Left renal pelvis (tissue), 4 donors: ENCODE measurements around the gene USP6. TPM values are rescaled to one million over a fixed set of nuclear protein-coding genes. Genes with fewer than 3 reads are reported as not detected.
"Not testable (repeated sequence)": the region's sequence is repeated elsewhere in the genome, so short reads cannot be mapped to it uniquely, and the experiment has no call there.

Source experiments
- DNase-seq, 4 donors: peaks; one replicate each; pipeline ENCODE4 v3.0.0-alpha.2; 2013; ENCODE audit warnings: low read depth in 4 of 4, low spot score in 3 of 4
- polyA plus RNA-seq, 4 donors: library from polyadenylated mRNA; unstranded; fragments of 120-200 nt; gene quantifications; one replicate each; pipeline ENCODE4 v1.2.1, GENCODE V29; 2013; ENCODE audit not compliant: insufficient read length in 4 of 4

USP6 gene
- polyA plus RNA-seq, 4 donors: 1.9 to 12.2 (median 4.0) TPM

DNA sequence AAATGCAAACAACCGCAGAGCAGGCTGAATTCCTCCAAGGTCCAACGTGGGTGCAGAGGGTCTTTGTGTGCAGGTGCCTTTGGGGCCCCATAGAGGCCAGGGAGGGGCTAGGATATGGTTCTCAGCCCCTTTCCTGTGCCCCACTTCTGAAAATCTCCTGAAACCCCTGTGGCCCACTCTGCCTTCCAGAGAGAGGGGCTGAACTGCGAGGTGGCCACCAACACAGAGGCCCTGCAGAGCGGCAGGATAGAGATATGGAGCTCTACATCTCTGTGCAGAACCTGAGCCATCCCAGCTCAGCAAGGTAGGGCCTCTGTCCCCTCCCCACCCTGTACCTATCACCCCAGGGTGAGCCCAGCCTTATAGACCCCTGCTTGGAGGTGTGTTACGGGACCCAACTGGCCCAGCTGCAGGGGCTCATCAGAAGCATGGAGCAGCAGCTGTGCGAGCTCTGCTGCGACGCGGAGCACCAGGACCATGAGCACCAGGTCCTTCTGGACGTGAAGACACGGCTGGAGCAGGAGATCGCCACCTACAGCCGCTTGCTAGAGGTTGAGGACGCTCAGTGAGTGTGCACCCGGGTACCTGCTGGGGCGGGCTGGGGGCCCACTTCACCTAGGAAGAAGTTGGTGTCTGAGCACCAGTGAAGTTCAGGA lies 5.5 kb downstream of the USP6 start:
- no peak for DNase-seq

DNA sequence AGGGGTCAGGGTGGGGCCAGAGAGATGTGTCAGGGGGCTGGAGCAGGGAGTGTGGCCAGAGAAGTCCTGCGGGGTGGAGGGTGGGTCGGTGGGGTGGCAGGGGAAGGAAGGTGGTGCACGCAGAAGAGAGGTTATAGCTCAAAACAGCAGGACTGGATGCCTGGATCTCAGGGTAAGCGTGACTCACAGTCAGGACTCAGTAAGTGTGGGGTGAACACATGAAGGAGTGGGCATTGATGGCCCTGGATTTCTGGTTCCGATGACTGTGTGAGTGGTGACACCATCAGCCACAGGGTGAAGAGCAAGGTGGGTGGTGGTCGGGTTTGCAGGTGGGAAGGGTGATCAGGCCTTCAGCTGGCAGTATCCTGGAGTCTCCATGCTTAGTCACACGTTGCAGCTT lies 6.2 kb downstream of the USP6 start:
- not testable (repeated sequence) for DNase-seq

DNA sequence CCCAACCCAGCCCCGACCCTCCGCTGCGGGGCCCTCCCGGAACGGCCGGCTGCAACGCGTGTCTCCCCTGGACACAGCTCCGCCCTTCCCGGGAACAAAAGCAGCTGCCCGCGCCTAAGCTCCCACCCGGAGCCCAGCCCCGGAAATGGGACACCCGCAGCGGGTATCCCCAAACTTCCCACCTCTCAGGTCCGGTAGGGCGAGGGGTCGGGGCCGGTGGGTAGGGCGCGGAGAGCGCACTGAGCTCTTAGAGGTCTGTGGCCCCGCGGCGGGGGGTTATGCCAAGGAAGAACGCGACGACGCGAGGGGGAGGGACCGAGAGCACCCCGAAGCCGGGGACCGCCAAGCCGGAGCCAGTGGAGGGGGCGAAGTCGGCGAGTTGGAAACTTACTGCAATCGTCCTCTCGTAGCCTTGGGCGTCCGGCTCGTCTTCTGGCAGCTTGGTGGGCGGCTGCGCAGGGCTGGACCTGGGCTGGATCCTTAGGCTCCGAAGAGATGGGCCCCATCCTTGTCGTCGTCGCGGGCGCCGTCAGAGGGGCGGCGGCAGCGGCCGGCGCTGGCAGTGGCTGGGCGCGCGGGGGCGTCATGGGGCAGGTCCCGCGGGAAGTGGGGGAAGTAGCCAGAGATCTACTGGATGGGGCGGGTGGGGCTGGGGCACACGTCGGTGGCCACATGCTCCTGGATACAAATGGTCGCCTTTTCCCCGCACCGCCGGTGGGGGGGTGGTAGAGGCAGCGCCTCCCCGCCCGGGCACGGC lies 6.9 kb downstream of the USP6 start:
- no peak for DNase-seq

GRCh38 chr17:5123343-5124124 lies 7.7 kb downstream of the USP6 start:
- DNase-seq: no peak

DNA sequence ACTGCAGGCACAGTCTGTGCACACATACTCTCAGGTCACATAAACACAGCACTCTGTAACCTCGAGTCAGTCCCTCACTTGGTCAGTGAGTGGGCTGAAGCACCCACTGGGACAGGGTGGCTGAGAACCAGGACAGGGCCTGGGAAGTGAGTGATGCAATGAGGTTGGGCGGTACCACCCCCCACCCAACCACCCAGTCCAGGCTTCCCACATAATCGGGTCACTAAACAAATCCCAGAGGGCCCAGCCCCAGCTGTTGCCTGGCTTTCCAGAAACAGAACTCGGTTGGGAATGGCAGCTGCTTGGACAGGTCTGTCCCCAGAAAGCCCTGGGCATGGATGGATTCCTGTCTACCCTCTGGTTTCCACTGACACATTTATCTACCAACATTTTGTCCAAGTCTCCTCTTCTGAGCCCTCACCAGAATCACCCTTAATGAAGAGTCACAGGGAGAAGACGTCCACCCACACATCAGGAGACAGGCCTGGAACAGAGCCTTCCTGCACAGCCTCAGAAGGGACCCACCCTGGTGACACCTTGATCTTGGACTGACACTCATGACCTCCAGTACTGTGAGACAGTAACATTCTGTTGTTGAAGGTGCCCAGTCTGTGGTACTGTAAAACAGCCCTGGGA lies 8.4 kb downstream of the USP6 start:
- DNase-seq: not testable (repeated sequence)

DNA sequence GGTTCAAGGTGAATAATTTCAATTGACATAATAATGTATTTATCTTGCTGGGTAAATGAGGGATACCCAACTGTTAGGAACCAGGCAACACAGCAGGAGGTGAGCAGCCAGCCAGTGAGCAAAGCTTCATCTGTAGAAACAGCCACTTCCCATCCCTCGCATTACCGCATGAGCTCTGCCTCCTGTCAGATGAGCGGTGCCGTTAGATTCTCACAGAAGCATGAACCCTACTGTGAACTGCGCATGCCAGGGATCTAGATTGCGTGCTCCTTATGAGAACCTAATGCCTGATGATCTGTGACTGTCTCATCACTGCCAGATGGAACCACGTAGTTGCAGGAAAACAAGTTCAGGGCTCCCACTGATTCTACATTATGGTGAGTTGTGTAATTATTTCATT lies 9.1 kb downstream of the USP6 start:
- DNase-seq: not testable (repeated sequence)

GRCh38 chr17:5126719-5127488 lies 11.1 kb downstream of the USP6 start:
- DNase-seq: no peak

DNA sequence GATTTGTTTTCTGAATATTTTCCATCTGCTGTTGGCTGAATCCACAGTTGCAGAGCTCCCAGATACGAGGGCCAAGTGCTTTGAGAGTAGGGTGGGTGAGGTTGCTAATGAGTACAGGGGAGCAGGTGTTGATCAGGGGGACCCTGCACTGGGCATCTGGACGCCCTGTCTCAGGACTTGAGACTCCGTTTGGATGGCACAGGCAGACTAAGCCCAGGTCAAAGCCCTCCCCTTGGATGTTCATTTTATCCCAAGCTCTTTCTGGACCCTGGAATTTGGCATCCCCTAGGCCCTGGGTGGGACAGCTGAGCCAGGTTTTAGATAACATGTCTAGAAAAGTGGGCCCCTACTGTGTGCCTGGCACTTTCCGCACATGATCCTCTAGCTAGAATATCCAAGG lies 12.1 kb downstream of the USP6 start:
- DNase-seq: no peak

GRCh38 chr17:5128387-5128786 lies 12.6 kb downstream of the USP6 start:
- not testable (repeated sequence) for DNase-seq

DNA sequence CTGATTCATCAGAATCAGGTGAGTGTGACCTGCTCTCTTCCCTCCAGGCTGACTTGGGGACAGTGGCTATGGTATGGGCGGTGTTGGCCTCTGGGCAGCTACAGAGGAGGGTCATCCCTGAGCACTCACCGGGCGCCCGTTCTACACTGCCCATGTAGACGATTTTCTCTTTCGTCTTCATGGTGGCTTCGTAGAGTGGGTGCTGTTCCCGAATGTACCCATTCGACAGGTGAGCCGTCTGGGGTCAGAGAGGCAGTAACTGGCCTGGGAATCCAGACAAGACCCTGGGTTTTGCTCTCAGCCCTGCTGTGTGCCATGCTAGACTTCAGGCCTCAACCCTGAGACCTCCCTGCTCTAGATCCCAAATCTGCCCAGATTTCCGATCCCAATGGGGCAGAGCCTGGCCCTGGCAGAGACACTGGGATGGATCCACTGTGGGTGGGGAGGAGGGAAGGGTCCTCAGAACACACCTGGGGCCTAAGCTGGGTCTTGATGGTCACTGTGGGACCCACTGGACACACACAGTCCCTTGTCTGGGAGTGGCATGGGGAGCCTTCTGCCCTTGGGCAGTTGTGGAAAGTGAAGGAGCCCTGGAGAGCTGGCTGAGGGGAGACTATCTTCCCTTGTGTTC lies 13.2 kb downstream of the USP6 start:
- no peak for DNase-seq

DNA sequence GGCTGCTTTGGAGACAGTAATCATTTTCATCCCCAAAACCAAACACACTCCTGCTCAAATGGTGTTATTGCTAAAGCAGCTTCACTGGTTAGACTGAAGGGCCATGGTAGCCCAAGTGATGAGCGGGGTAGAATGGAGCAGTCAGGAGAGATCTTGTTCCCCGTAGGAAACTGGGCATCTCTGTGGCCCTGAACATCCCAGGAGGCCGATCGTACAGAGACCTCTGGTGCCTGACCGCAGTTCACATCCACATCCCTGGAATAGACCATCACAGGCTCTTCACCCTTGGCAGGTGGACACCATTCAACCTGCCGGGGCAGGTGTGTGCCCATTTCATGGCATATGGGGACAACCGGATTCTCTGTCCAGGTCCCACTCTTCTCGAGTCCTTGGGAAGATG lies 13.9 kb downstream of the USP6 start:
- DNase-seq: not testable (repeated sequence)

DNA sequence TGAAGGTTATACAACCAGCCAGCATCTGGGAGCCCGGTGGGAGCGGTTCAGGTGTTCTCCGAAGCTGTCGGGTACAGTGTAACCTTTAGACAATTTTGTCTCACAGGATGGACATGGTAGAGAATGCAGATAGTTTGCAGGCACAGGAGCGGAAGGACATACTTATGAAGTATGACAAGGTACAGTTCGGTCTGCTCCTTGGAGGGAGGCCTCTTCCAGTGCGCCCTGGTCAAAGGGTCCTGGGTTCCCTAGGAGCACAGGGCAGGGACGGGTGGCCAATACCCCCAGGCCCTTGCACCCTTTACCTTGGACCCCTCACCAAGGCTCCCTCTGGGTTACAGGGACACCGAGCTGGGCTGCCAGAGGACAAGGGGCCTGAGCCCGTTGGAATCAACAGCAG lies 14.4 kb downstream of the USP6 start:
- DNase-seq: not testable (repeated sequence)

- DNase-seq: not testable (repeated sequence)
Observed at GRCh38 chr17:5130687-5131086, 14.9 kb downstream of the USP6 start.

GRCh38 chr17:5131146-5131715 lies 15.4 kb downstream of the USP6 start:
- no peak for DNase-seq

DNA sequence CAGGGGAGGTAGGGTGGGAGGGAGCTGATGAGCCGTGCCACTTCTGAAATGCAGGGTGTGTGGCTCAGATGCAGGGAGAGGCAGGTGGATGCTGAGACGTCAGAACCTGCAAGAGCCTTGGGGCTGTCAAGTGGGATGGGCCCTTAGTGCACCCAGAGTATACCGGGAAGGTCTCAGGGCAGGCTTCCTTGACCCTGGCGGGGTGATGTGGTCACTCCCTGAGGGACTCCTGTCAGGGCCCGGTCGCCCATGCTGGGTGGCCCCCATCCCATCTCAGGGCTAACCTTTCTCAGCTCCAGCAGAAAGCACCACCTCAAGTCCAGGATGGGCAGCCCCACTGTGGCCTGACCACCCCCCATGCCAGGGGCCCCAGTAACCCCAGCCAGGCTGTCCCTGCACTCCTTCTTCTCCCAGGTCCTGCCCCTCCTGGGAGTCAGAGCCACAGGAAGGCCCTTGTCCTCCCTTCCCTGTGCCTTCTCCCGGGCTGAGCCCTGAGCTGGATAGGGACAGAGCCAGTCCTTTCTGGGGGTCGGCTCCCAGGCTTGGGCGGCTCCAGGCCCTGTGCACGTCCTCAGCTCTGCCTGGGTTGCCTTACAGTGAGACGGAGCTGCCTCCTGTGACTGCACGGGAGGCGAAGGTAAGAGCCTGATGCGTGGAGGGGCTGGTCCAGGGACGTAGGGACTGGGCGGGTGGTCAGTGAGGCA lies 16.1 kb downstream of the USP6 start:
- not testable (repeated sequence) for DNase-seq

- DNase-seq: not testable (repeated sequence)
Observed at GRCh38 chr17:5132503-5133225, 16.8 kb downstream of the USP6 start.

DNA sequence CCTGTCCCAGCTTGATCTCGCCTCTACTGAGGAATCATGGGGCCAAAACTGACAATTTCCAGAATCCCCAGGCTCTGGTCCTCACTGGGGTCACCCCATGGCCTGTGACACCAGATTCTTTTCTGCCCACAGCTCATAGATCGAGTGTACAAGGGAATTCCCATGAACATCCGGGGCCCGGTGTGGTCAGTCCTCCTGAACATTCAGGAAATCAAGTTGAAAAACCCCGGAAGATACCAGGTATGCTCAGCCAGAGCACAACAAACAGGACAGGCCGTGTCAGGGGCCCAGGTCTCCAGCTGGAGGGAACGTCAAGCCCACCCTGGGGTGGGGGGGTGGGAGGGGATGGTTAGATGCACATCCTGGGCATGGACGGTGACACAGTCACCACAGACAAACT lies 17.5 kb downstream of the USP6 start:
- DNase-seq: no peak

- DNase-seq: not testable (repeated sequence)
Observed at GRCh38 chr17:5133961-5134360, 18.1 kb downstream of the USP6 start.
